Neural cell (in vitro differentiated cells): ENCODE results near the gene SPP1. TPM values are rescaled to one million over a fixed set of nuclear protein-coding genes. Genes with fewer than 3 reads are reported as not detected.

ENCODE experiments used
- H2AFZ ChIP-seq: fragments of 200-600, 300-800 bp; sonication (generic), shearing (Covaris generic); 2 replicates; pipeline ENCODE4 v1.6.0; 2014; ENCODE audit warnings: low read depth, mild to moderate bottlenecking, antibody characterized with exemption, low read length, moderate library complexity
- H3F3A ChIP-seq: fragments of 200-600 bp; shearing (Covaris generic); 2 replicates; pipeline ENCODE4 v1.6.1; 2016; ENCODE audit warnings: mild to moderate bottlenecking, moderate library complexity, mixed read lengths, antibody characterized with exemption, low read length; ENCODE audit not compliant: insufficient read depth, poor library complexity, severe bottlenecking
- H3K27ac ChIP-seq: fragments of 200-600, 300-800 bp; sonication (generic), shearing (Covaris generic); 2 replicates; pipeline ENCODE4 v1.5.1; 2014; ENCODE audit warnings: mild to moderate bottlenecking, low read length, moderate library complexity
- H3K27me3 ChIP-seq: fragments of 300-800, 200-600 bp; sonication (generic), shearing (Covaris generic); 2 replicates; pipeline ENCODE4 v1.6.0; 2014; ENCODE audit warnings: mild to moderate bottlenecking, low read depth, low read length, moderate library complexity; ENCODE audit not compliant: insufficient read depth
- H3K36me3 ChIP-seq: fragments of 300-800, 200-600 bp; sonication (generic), shearing (Covaris generic); 2 replicates; pipeline ENCODE4 v1.5.1; 2014; ENCODE audit warnings: mild to moderate bottlenecking, antibody characterized with exemption, low read length, moderate library complexity; ENCODE audit not compliant: insufficient read depth
- H3K4me2 ChIP-seq: fragments of 300-800, 200-600 bp; sonication (generic), shearing (Covaris generic); 2 replicates; pipeline ENCODE4 v1.6.0; 2014; ENCODE audit warnings: mild to moderate bottlenecking, low read length
- H3K4me3 ChIP-seq: fragments of 300-800, 200-600 bp; sonication (generic), shearing (Covaris generic); 2 replicates; pipeline ENCODE4 v1.5.1; 2014; ENCODE audit warnings: mild to moderate bottlenecking, low read length, moderate library complexity
- H3K79me2 ChIP-seq: fragments of 200-600 bp; shearing (Covaris generic); replicated peaks from 2 replicates; pipeline ENCODE4 v1.6.0; 2014; ENCODE audit warnings: mild to moderate bottlenecking, low read length, moderate library complexity; ENCODE audit not compliant: insufficient read depth
- H3K9ac ChIP-seq: fragments of 300-800, 200-600 bp; sonication (generic), shearing (Covaris generic); 2 replicates; pipeline ENCODE4 v1.6.1; 2016; ENCODE audit warnings: mild to moderate bottlenecking, low read length, mixed read lengths
- H3K9me2 ChIP-seq: fragments of 200-600 bp; shearing (Covaris generic); 2 replicates; pipeline ENCODE4 v1.6.1; 2016; ENCODE audit warnings: mild to moderate bottlenecking, low read length, mixed read lengths; ENCODE audit not compliant: insufficient read depth
- H3K9me3 ChIP-seq: fragments of 200-600, 300-800 bp; sonication (generic), shearing (Covaris generic); 2 replicates; pipeline ENCODE4 v1.6.1; 2016; ENCODE audit warnings: mild to moderate bottlenecking, mixed run types, low read length, moderate library complexity, mixed read lengths
- H4K20me1 ChIP-seq: fragments of 200-600 bp; shearing (Covaris generic); 2 replicates; pipeline ENCODE4 v1.6.1; 2016; ENCODE audit warnings: mild to moderate bottlenecking, mixed run types; ENCODE audit not compliant: insufficient read depth
- CTCF ChIP-seq: fragments of 450-650 bp; IDR thresholded peaks from 2 replicates; pipeline ENCODE4 v1.5.1; 2014; ENCODE audit warnings: antibody characterized with exemption, mild to moderate bottlenecking, moderate library complexity; ENCODE audit not compliant: poor library complexity, severe bottlenecking
- EP300 ChIP-seq: fragments of 450-650 bp; conservative IDR thresholded peaks from 2 replicates; pipeline ENCODE4 v1.6.1; 2014; ENCODE audit warnings: antibody characterized with exemption, mild to moderate bottlenecking, moderate library complexity; ENCODE audit not compliant: poor library complexity, severe bottlenecking
- EZH2 ChIP-seq: fragments of 200-600, 300-800 bp; shearing (Covaris generic), sonication (generic); IDR thresholded peaks from 2 replicates; pipeline ENCODE4 v1.6.1; 2014; ENCODE audit warnings: antibody characterized with exemption, low read length, borderline replicate concordance, mild to moderate bottlenecking; ENCODE audit not compliant: insufficient read depth, poor library complexity, severe bottlenecking
- MXI1 ChIP-seq: fragments of 450-650 bp; conservative IDR thresholded peaks from 2 replicates; pipeline ENCODE4 v1.6.1; 2014; ENCODE audit warnings: antibody characterized with exemption, mild to moderate bottlenecking; ENCODE audit not compliant: poor library complexity, severe bottlenecking
- POLR2AphosphoS5 ChIP-seq: IDR thresholded peaks from 2 replicates; pipeline ENCODE4 v1.6.1; 2012
- RAD21 ChIP-seq: fragments of 450-650 bp; conservative IDR thresholded peaks from 2 replicates; pipeline ENCODE4 v1.6.1; 2014; ENCODE audit warnings: antibody characterized with exemption, mild to moderate bottlenecking, moderate library complexity
- REST ChIP-seq: IDR thresholded peaks from 2 replicates; pipeline ENCODE4 v1.6.1; 2012; ENCODE audit warnings: borderline replicate concordance
- SMC3 ChIP-seq: fragments of 450-650 bp; conservative IDR thresholded peaks from 2 replicates; pipeline ENCODE4 v1.6.1; 2014; ENCODE audit warnings: antibody characterized with exemption, mild to moderate bottlenecking, moderate library complexity; ENCODE audit not compliant: poor library complexity
- TAF1 ChIP-seq: IDR thresholded peaks from 2 replicates; pipeline ENCODE4 v1.6.1; 2012; ENCODE audit warnings: low read depth
- polyA plus RNA-seq: library from polyadenylated mRNA; depleted of rRNA; stranded (reverse); fragments of >200 nt; gene quantifications from 2 replicates; pipeline ENCODE4 v1.2.3, GENCODE V29; 2014

Gene SPP1
- polyA plus RNA-seq, 1 donor from 2014 or later, result 0.35 TPM

GRCh38 chr4:87983996-87984395 lies 8.5 kb downstream of the SPP1 start:
- no peaks in the 10 kb centered on the region for H3K27me3 ChIP-seq
- H3K27ac ChIP-seq, result no peak overlapping the region
- TF ChIP-seq TAF1, result no peak
- no peak for TF ChIP-seq REST
- no peak for TF ChIP-seq SMC3
- TF ChIP-seq EP300, result no peak
- TF ChIP-seq MXI1, result no peak
- TF ChIP-seq EZH2, result no peak
- no peak for TF ChIP-seq RAD21
- no peak for TF ChIP-seq CTCF
- TF ChIP-seq POLR2AphosphoS5, result no peak
- no peak overlapping the region for H2AFZ ChIP-seq
- no peak overlapping the region for H3K4me2 ChIP-seq
- no peaks in the 10 kb centered on the region for H4K20me1 ChIP-seq
- H3K4me3 ChIP-seq, result no peak overlapping the region
- H3K9ac ChIP-seq, result no peak overlapping the region
- H3K36me3 ChIP-seq, result no peaks in the 10 kb centered on the region
- H3F3A ChIP-seq, result no peaks in the 10 kb centered on the region
- no peaks in the 10 kb centered on the region for H3K9me3 ChIP-seq
- H3K79me2 ChIP-seq, result no peaks in the 10 kb centered on the region
- no peaks in the 10 kb centered on the region for H3K9me2 ChIP-seq

GRCh38 chr4:87985097-87985886 lies 9.8 kb downstream of the SPP1 start:
- H3K79me2 ChIP-seq, result no peaks in the 10 kb centered on the region
- H3K4me3 ChIP-seq, result no peak overlapping the region
- H4K20me1 ChIP-seq, result no peaks in the 10 kb centered on the region
- no peak overlapping the region for H3K27ac ChIP-seq
- no peaks in the 10 kb centered on the region for H3K9me2 ChIP-seq
- H3F3A ChIP-seq, result no peaks in the 10 kb centered on the region
- no peak overlapping the region for H2AFZ ChIP-seq
- H3K9ac ChIP-seq, result no peak overlapping the region
- no peak overlapping the region for H3K4me2 ChIP-seq
- H3K27me3 ChIP-seq, result no peaks in the 10 kb centered on the region
- H3K9me3 ChIP-seq, result no peaks in the 10 kb centered on the region
- TF ChIP-seq TAF1, result no peak
- TF ChIP-seq POLR2AphosphoS5, result no peak
- TF ChIP-seq EP300, result no peak
- no peak for TF ChIP-seq SMC3
- TF ChIP-seq EZH2, result no peak
- TF ChIP-seq MXI1, result no peak
- TF ChIP-seq REST, result no peak
- TF ChIP-seq CTCF, result no peak
- no peak for TF ChIP-seq RAD21
- H3K36me3 ChIP-seq, result no peaks in the 10 kb centered on the region
